Pancreas (tissue), 10 donors: ENCODE data around the gene LYST. TPM values are rescaled to one million over a fixed set of nuclear protein-coding genes. Genes with fewer than 3 reads are reported as not detected.
A peak's percentile ranks its signal among the peaks of the same experiment; 100 is the strongest.

Experiments used
- ATAC-seq, 4 donors: fragments of 200-7000 bp; cut with Tn5 transposase; one replicate each; pipeline versions ENCODE4 v1.8.0 to v1.9.1; 2020; ENCODE audit warnings: mild to moderate bottlenecking in 4 of 4, moderate library complexity in 4 of 4
- DNase-seq, 6 donors: peaks; one replicate each; pipeline ENCODE4 v3.0.0-alpha.2; 2020
- FAIRE-seq: peaks from 2 replicates; lab custom pipeline; 2012; peaks lifted over from hg19 to GRCh38; lab: Jason Lieb, UNC
- H3K27ac ChIP-seq, 4 donors: fragments of 200-600 bp; sonication (generic); 1 replicate in 3 of 4; 2 replicates in 1 of 4; pipeline versions ENCODE4 v1.5.0 to v1.8.0; 2020
- H3K27me3 ChIP-seq, 4 donors: fragments of 200-600 bp; one replicate each; pipeline ENCODE4 v1.8.0; 2021
- H3K36me3 ChIP-seq, 3 donors: fragments of 200-600 bp; sonication (generic) in 1 of 3; one replicate each; pipeline versions ENCODE4 v1.5.0 to v1.8.0; 2020 to 2021
- H3K4me1 ChIP-seq, 3 donors: fragments of 200-600 bp; one replicate each; pipeline ENCODE4 v1.8.0; 2021
- H3K4me3 ChIP-seq, 4 donors: fragments of 200-600 bp; sonication (generic) in 2 of 4; one replicate each; pipeline versions ENCODE4 v1.5.0 to v1.8.0; 2020 to 2021
- H3K9me3 ChIP-seq, 4 donors: fragments of 200-600 bp; one replicate each; pipeline ENCODE4 v1.8.0; 2021
- CTCF ChIP-seq, 4 donors: fragments of 200-600 bp; sonication (generic) in 3 of 4; IDR thresholded peaks; one replicate each; pipeline versions ENCODE4 v1.5.0 to v1.8.0; 2021; ENCODE audit warnings: antibody characterized with exemption in 4 of 4
- WGBS, 2 donors: extraction: QIAGEN DNeasy Blood & Tissue Kit; methylation state at CpG; one replicate each; pipeline ENCODE4 v1.1.7; 2013; 5-methylcytosine and 5-hydroxymethylcytosine counted together
- intact Hi-C, 3 donors: fragments of 100-400 bp; cut with DNase I; formaldehyde crosslinking; loops; one replicate each; pipeline versions ENCODE4 v1.11.1 to v1.14.2; 2022
- polyA plus RNA-seq, 2 donors: library from polyadenylated mRNA; stranded (reverse); fragments of 200-250 nt; gene quantifications; one replicate each; pipeline ENCODE4 v1.2.3, GENCODE V29; 2013
- total RNA-seq, 6 donors: library from RNA; stranded (reverse); fragmentation: NEBNext Ultra II Directional in 4 of 6; extraction: Animal tissue kit (Norgen Biotek cat#: 25700) in 4 of 6; gene quantifications; one replicate each; pipeline versions ENCODE4 v1.2.1 to v1.2.4, GENCODE V29; 2021 to 2023
- donor health status: healthy with polysubstance abuse.
- donor health status: DM: no; HTN: no; CAD: no; lungs with moderate emphysema.
- donor health status: DM: no; HTN: no; CAD: no.
- donor health status: control.
- donor health status: control.
- donor health status: Bipolar disorder and iron deficiency.
- donor health status: DM: yes; HTN: yes; CAD: no.
- donor health status: DM: no; HTN: no; CAD: no.
- donor health status: DM: no; HTN: no; CAD: no.
- donor health status: DM: yes; HTN: yes; CAD: no.

Gene LYST
- total and polyA plus RNA-seq, 8 donors, result 4.3 to 13.7 (median 8.9) TPM

GRCh38 chr1:235865565-235866204 lies 1.0 kb downstream of the LYST start:
- no peak for TF ChIP-seq CTCF (IDR thresholded peaks at IDR 0.05)
- H3K9me3 ChIP-seq, result no peaks in the 10 kb centered on the region
- H3K4me1 ChIP-seq, result peaks cover 0 to 13% (median 4%) of the 10 kb centered on the region in 3 donors
- 1% methylated on average over 16 of the region's 16 CpGs for WGBS, 2 donors
- H3K36me3 ChIP-seq, result no peaks in the 10 kb centered on the region
- intact Hi-C loops, result no loop called here
- peak in 1 of 4 donors; percentile 1 for ATAC-seq
- peak overlapping the region; percentile 70 to 97 (median 95) for H3K4me3 ChIP-seq
- peak overlapping the region; percentile 96 to 97 (median 96) for H3K27ac ChIP-seq
- no peak for DNase-seq
- no peak for FAIRE-seq
- H3K27me3 ChIP-seq, result no peaks in the 10 kb centered on the region

- DNase-seq (no peak), FAIRE-seq (no peak), ATAC-seq (no peak)
- intact Hi-C loops, result no loop called here
- Histone ChIP-seq H3K27me3 (no peaks in the 10 kb centered on the region), H3K27ac (peak overlapping the region in 1 of 4 donors; percentile 97), H3K4me1 (peaks cover 0 to 13% (median 4%) of the 10 kb centered on the region in 3 donors), H3K9me3 (no peaks in the 10 kb centered on the region), H3K36me3 (no peaks in the 10 kb centered on the region), H3K4me3 (peak overlapping the region in 1 of 4 donors; percentile 97)
- TF ChIP-seq CTCF (IDR thresholded peaks at IDR 0.05), result no peak
- WGBS, 2 donors, result 20 to 25% methylated on average over 2 to 3 of the region's 3 CpGs
Observed at GRCh38 chr1:235864931-235865525, 1.7 kb downstream of the LYST start.

GRCh38 chr1:235864469-235864868 lies 2.2 kb downstream of the LYST start:
- peaks cover 0 to 13% (median 4%) of the 10 kb centered on the region in 3 donors for H3K4me1 ChIP-seq
- H3K36me3 ChIP-seq, result no peaks in the 10 kb centered on the region
- no peaks in the 10 kb centered on the region for H3K9me3 ChIP-seq
- H3K27me3 ChIP-seq, result no peaks in the 10 kb centered on the region
- peak overlapping the region in 1 of 4 donors; percentile 97 for H3K4me3 ChIP-seq
- H3K27ac ChIP-seq, result no peak overlapping the region
- 93 to 94% methylated on average over 10 of the region's 10 CpGs for WGBS, 2 donors
- intact Hi-C loops, result no loop called here
- no peak for FAIRE-seq
- TF ChIP-seq CTCF (IDR thresholded peaks at IDR 0.05), result no peak
- no peak for ATAC-seq
- DNase-seq, result no peak

- ATAC-seq (no peak), FAIRE-seq (no peak), DNase-seq (no peak)
- Histone ChIP-seq H3K9me3 (no peaks in the 10 kb centered on the region), H3K36me3 (no peaks in the 10 kb centered on the region), H3K27me3 (no peaks in the 10 kb centered on the region), H3K4me3 (no peak overlapping the region), H3K27ac (no peak overlapping the region), H3K4me1 (peaks cover 0 to 13% (median 4%) of the 10 kb centered on the region in 3 donors)
- intact Hi-C loops, result no loop called here
- TF ChIP-seq CTCF (IDR thresholded peaks at IDR 0.05), result no peak
- 91 to 92% methylated on average over 4 of the region's 4 CpGs for WGBS, 2 donors
Observed at GRCh38 chr1:235863699-235864093, 3.0 kb downstream of the LYST start.

GRCh38 chr1:235861857-235862256 lies 4.8 kb downstream of the LYST start:
- intact Hi-C loops, result no loop called here
- no peak for FAIRE-seq
- TF ChIP-seq CTCF (IDR thresholded peaks at IDR 0.05), result no peak

More at GRCh38 chr1:235861857-235862256, 4.8 kb downstream of the LYST start:
- Histone ChIP-seq H3K9me3 (no peaks in the 10 kb centered on the region), H3K4me3 (no peak overlapping the region), H3K36me3 (no peaks in the 10 kb centered on the region), H3K4me1 (peaks cover 0 to 9% (median 0%) of the 10 kb centered on the region in 3 donors), H3K27ac (no peak overlapping the region), H3K27me3 (no peaks in the 10 kb centered on the region)
- ATAC-seq, result no peak
- DNase-seq, result no peak
